ENCODE data around the gene REC8.

GRCh38 chr14:24162093-24162492, 9.8 kb upstream of the REC8 start:
- TF ChIP-seq, protein P1, sequence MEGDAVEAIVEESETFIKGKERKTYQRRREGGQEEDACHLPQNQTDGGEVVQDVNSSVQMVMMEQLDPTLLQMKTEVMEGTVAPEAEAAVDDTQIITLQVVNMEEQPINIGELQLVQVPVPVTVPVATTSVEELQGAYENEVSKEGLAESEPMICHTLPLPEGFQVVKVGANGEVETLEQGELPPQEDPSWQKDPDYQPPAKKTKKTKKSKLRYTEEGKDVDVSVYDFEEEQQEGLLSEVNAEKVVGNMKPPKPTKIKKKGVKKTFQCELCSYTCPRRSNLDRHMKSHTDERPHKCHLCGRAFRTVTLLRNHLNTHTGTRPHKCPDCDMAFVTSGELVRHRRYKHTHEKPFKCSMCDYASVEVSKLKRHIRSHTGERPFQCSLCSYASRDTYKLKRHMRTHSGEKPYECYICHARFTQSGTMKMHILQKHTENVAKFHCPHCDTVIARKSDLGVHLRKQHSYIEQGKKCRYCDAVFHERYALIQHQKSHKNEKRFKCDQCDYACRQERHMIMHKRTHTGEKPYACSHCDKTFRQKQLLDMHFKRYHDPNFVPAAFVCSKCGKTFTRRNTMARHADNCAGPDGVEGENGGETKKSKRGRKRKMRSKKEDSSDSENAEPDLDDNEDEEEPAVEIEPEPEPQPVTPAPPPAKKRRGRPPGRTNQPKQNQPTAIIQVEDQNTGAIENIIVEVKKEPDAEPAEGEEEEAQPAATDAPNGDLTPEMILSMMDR (IDR thresholded peaks at IDR 0.05) = no peak
- TF ChIP-seq EP300 (IDR thresholded peaks at IDR 0.05) = no peak
- TF ChIP-seq POLR2A (IDR thresholded peaks at IDR 0.05) = no peak
- TF ChIP-seq POLR2AphosphoS5 (IDR thresholded peaks at IDR 0.05) = no peak

Measured in suprapubic skin (tissue), 4 donors.